Lower leg skin (tissue), 3 donors: ENCODE data around the gene KLKB1.

ENCODE experiments used
- POLR2A ChIP-seq, 2 donors: fragments of 450-650 bp; IDR thresholded peaks; one replicate each; pipeline ENCODE4 v1.6.1; 2016 to 2017; ENCODE audit warnings: antibody characterized with exemption in 2 of 2, mild to moderate bottlenecking in 1 of 2, moderate library complexity in 1 of 2
- TF ChIP-seq, protein P1 (sequence below), 3 donors: fragments of 450-650 bp; IDR thresholded peaks; one replicate each; pipeline ENCODE4 v1.5.1; 2016; ENCODE audit warnings: antibody characterized with exemption in 3 of 3, mild to moderate bottlenecking in 3 of 3, moderate library complexity in 2 of 3

DNA sequence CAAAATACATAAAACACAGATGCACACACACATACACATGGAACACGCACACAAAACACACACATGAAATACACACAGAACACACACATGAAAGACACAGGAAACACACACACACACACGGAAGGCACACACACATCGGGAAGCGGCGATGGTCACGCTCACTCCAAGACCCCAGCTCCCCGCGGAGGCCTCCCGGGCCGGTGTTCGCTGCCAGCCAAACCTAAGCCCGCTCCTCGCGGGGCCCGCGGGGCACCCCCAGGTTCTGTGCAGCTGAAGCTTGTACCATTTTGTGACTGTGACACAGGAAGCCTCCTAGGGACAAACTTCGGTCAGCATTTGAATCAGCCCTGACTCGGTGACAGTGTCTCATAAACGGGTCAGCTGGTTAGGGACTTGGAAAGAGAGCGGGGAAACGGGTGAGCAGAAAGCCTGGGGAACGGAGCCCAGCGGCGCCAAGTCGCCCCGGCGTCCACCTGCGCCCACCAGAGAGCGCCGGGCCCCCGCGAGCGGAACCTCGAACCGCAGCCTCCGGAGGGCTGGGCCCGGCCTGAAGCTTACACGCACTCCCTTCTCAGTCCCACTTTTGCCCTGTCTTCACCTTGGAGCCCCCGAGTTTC lies 70.8 kb downstream of the KLKB1 start:
- TF ChIP-seq, protein P1, sequence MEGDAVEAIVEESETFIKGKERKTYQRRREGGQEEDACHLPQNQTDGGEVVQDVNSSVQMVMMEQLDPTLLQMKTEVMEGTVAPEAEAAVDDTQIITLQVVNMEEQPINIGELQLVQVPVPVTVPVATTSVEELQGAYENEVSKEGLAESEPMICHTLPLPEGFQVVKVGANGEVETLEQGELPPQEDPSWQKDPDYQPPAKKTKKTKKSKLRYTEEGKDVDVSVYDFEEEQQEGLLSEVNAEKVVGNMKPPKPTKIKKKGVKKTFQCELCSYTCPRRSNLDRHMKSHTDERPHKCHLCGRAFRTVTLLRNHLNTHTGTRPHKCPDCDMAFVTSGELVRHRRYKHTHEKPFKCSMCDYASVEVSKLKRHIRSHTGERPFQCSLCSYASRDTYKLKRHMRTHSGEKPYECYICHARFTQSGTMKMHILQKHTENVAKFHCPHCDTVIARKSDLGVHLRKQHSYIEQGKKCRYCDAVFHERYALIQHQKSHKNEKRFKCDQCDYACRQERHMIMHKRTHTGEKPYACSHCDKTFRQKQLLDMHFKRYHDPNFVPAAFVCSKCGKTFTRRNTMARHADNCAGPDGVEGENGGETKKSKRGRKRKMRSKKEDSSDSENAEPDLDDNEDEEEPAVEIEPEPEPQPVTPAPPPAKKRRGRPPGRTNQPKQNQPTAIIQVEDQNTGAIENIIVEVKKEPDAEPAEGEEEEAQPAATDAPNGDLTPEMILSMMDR (IDR thresholded peaks at IDR 0.05): no peak
- TF ChIP-seq POLR2A (IDR thresholded peaks at IDR 0.05): no peak
